SJCRH30 (cell line): ENCODE results near the gene ZDHHC1. TPM values are rescaled to one million over a fixed set of nuclear protein-coding genes. Genes with fewer than 3 reads are reported as not detected.

Experiments
- DNase-seq, 2 experiments: peaks; one replicate each; pipeline ENCODE4 v3.0.0-alpha.2; 2015 to 2020
- H3K27ac ChIP-seq: fragments of 250-450 bp; sonication (Bioruptor Pico); 2 replicates; pipeline ENCODE4 v1.5.1; 2020; ENCODE audit warnings: mild to moderate bottlenecking, moderate library complexity
- H3K27me3 ChIP-seq: fragments of 250-450 bp; sonication (Bioruptor Pico); 2 replicates; pipeline ENCODE4 v1.5.1; 2020; ENCODE audit warnings: mild to moderate bottlenecking, moderate library complexity
- H3K36me3 ChIP-seq: fragments of 250-450 bp; sonication (Bioruptor Pico); 2 replicates; pipeline ENCODE4 v1.5.1; 2020; ENCODE audit warnings: mild to moderate bottlenecking, moderate library complexity
- H3K4me1 ChIP-seq: fragments of 250-450 bp; sonication (Bioruptor Pico); 2 replicates; pipeline ENCODE4 v1.5.1; 2020; ENCODE audit warnings: mild to moderate bottlenecking, moderate library complexity
- H3K4me3 ChIP-seq: fragments of 250-450 bp; sonication (Bioruptor Pico); 2 replicates; pipeline ENCODE4 v1.5.1; 2020; ENCODE audit warnings: mild to moderate bottlenecking, moderate library complexity
- H3K9me3 ChIP-seq: fragments of 250-450 bp; sonication (Bioruptor Pico); replicated peaks from 2 replicates; pipeline ENCODE4 v1.5.1; 2020; ENCODE audit warnings: mild to moderate bottlenecking, moderate library complexity
- total RNA-seq: library from RNA; depleted of rRNA; stranded (reverse); fragments of >200 nt; shearing (Covaris generic); gene quantifications from 2 replicates; pipeline ENCODE4 v1.2.3, GENCODE V29; 2014

The ZDHHC1 gene
- total RNA-seq, 1 experiment from 2014 or later, result not detected

GRCh38 chr16:67454852-67455251 is 38.6 kb upstream of the ZDHHC1 start:
- Histone ChIP-seq H3K27me3 (no peaks in the 10 kb centered on the region), H3K9me3 (no peaks in the 10 kb centered on the region), H3K4me1 (no peaks in the 10 kb centered on the region), H3K36me3 (peaks cover 3% of the 10 kb centered on the region; the same call in 1 of the 2 replicates), H3K27ac (no peak overlapping the region), H3K4me3 (no peak overlapping the region)
- DNase-seq, result no peak

DNA sequence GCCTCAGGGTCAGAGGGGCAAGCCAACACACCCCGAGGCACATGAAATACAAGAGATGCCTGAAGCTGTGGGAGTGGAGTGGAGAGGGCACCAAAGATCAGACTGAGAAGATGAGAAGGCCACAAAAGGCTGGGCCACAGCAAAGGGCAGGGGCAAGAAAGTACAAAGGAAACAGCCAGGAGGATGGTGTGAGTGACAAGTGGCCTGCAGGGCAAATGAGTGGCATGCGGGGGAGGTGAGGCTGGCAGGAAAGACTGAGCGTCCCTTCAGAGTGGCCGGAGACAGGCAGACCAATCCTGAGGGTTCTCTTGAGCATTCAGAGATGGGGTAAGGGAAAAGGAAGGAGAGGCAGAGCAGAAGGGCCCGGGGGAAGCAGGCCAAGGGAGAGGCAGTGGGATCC is 37.8 kb upstream of the ZDHHC1 start:
- no peak for DNase-seq
- Histone ChIP-seq H3K36me3 (peaks cover 3% of the 10 kb centered on the region; the same call in 1 of the 2 replicates), H3K27ac (no peak overlapping the region), H3K27me3 (no peaks in the 10 kb centered on the region), H3K4me3 (no peak overlapping the region), H3K4me1 (peaks cover 6% of the 10 kb centered on the region), H3K9me3 (no peaks in the 10 kb centered on the region)

GRCh38 chr16:67451704-67452435 is 35.6 kb upstream of the ZDHHC1 start:
- Histone ChIP-seq H3K9me3 (no peaks in the 10 kb centered on the region), H3K27ac (no peak overlapping the region), H3K36me3 (peaks cover 3% of the 10 kb centered on the region; the same call in 1 of the 2 replicates), H3K27me3 (no peaks in the 10 kb centered on the region), H3K4me3 (no peak overlapping the region), H3K4me1 (peaks cover 16% of the 10 kb centered on the region)
- DNase-seq, result no peak

DNA sequence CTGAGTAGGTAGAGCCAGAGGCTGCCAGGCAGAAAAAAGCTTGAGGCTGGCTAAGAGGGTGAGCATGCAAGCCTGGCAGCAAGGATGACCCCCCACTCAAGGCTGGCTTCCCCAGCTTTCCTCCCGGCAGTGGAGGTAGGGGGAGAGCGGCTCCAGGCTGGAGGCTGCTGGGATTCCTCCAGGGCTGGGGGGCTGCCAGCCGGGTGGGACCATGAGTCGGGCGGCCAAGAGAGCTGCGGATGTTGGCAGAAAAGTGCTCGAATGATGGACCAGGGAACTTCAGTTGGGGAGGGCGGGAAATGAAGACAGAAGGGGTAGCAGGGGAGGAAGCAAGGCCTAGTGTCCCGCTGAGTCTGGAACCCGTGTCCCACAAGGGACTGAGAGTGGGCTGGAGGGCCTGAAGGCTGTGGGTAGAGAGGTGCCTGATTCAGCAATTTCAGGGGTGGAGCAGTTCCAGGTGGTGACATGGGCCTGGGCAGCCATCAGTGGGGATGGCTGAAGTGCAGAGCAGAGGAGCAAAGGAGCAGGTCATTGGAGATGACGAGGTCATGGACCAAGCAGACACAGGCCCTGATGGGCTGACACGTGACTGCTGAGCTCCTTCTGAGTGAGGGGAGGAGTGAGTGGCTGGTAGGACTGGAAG is 34.9 kb upstream of the ZDHHC1 start:
- H3K27ac ChIP-seq, result no peak overlapping the region
- DNase-seq, result no peak
- H3K36me3 ChIP-seq, result peaks cover 3% of the 10 kb centered on the region; the same call in 1 of the 2 replicates
- no peaks in the 10 kb centered on the region for H3K27me3 ChIP-seq
- H3K9me3 ChIP-seq, result no peaks in the 10 kb centered on the region
- peaks cover 18% of the 10 kb centered on the region for H3K4me1 ChIP-seq
- H3K4me3 ChIP-seq, result no peak overlapping the region

- Histone ChIP-seq H3K4me3 (no peak overlapping the region), H3K27me3 (no peaks in the 10 kb centered on the region), H3K9me3 (no peaks in the 10 kb centered on the region), H3K27ac (no peak overlapping the region), H3K4me1 (peaks cover 18% of the 10 kb centered on the region), H3K36me3 (peaks cover 3% of the 10 kb centered on the region; the same call in 1 of the 2 replicates)
- DNase-seq, result no peak
Observed at GRCh38 chr16:67449739-67450138, 33.5 kb upstream of the ZDHHC1 start.

GRCh38 chr16:67449336-67449735 is 33.1 kb upstream of the ZDHHC1 start:
- Histone ChIP-seq H3K27ac (no peak overlapping the region), H3K4me1 (peaks cover 18% of the 10 kb centered on the region)
- peak in 1 of 2 experiments; percentile 44 for DNase-seq

DNA sequence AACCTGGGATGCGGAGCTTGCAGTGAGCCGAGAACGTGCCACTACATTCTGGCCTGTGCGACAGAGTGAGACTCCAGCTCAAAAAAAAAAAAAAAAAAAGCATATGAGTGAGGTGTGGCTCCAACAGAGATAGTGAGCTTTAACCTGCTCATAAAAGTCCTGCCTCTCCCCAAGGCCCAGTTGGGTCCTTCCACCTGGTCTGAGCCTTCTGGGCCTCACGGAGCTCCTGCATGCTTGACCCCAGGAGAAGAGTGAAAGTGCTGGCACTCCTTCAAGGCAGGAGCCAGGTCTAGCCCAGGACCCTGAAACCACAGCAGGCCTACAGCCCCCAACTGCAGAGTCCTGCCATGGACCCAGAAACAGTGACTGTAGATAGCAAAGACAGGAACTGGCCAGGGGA is 32.3 kb upstream of the ZDHHC1 start:
- Histone ChIP-seq H3K36me3 (peaks cover 3% of the 10 kb centered on the region; the same call in 1 of the 2 replicates), H3K27ac (no peak overlapping the region), H3K9me3 (no peaks in the 10 kb centered on the region), H3K4me3 (no peak overlapping the region), H3K4me1 (peaks cover 18% of the 10 kb centered on the region), H3K27me3 (no peaks in the 10 kb centered on the region)
- DNase-seq, result no peak

More at GRCh38 chr16:67449336-67449735, 33.1 kb upstream of the ZDHHC1 start:
- H3K9me3 ChIP-seq, result no peaks in the 10 kb centered on the region
- no peaks in the 10 kb centered on the region for H3K27me3 ChIP-seq
- H3K4me3 ChIP-seq, result no peak overlapping the region
- peaks cover 3% of the 10 kb centered on the region; the same call in 1 of the 2 replicates for H3K36me3 ChIP-seq

- Histone ChIP-seq H3K4me3 (no peak overlapping the region), H3K27ac (peak overlapping the region; percentile 39), H3K9me3 (no peaks in the 10 kb centered on the region), H3K36me3 (no peaks in the 10 kb centered on the region), H3K4me1 (peaks cover 18% of the 10 kb centered on the region), H3K27me3 (no peaks in the 10 kb centered on the region)
- peak; percentile 69 to 82 for DNase-seq
Observed at GRCh38 chr16:67447508-67448076, 31.3 kb upstream of the ZDHHC1 start.

- peak overlapping the region; percentile 39 for H3K27ac ChIP-seq
Observed at GRCh38 chr16:67446968-67447507, 30.8 kb upstream of the ZDHHC1 start.

GRCh38 chr16:67445913-67446907 is 29.9 kb upstream of the ZDHHC1 start:
- no peak overlapping the region for H3K27ac ChIP-seq
- H3K9me3 ChIP-seq, result no peaks in the 10 kb centered on the region
- no peaks in the 10 kb centered on the region; the same call in 1 of the 2 replicates for H3K36me3 ChIP-seq
- no peak for DNase-seq
- H3K27me3 ChIP-seq, result no peaks in the 10 kb centered on the region
- H3K4me1 ChIP-seq, result peaks cover 27% of the 10 kb centered on the region
- no peak overlapping the region for H3K4me3 ChIP-seq

More at GRCh38 chr16:67446968-67447507, 30.8 kb upstream of the ZDHHC1 start:
- no peaks in the 10 kb centered on the region for H3K9me3 ChIP-seq
- no peaks in the 10 kb centered on the region for H3K36me3 ChIP-seq
- H3K4me3 ChIP-seq, result no peak overlapping the region
- no peaks in the 10 kb centered on the region for H3K27me3 ChIP-seq
- no peak for DNase-seq
- H3K4me1 ChIP-seq, result peaks cover 19% of the 10 kb centered on the region

DNA sequence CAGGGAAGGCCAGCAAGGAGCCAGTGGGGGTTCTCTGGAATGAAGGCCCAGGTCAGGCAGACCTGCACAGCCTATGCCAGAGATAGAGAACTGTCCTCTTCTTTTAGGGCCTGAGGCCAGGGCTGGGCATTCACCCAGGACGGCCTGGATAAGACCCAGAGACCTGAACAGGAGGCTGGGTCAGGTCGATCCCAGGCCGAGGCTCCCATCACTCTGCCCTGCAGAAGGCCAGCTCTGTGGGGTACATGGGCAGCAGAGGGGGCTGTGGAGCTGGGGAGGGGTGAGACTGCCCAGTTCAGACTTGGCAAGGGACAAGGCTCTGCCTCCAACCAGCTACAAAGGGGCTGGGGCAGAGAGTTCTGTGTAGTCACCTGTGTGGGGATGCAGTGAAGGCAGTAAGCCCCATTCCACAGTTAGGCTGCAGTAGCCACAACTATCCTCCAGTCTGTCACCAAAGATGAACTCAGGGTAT is 29.2 kb upstream of the ZDHHC1 start:
- H3K27ac ChIP-seq, result no peak overlapping the region
- H3K4me3 ChIP-seq, result no peak overlapping the region
- H3K36me3 ChIP-seq, result no peaks in the 10 kb centered on the region; the same call in 1 of the 2 replicates
- H3K4me1 ChIP-seq, result peaks cover 27% of the 10 kb centered on the region
- DNase-seq, result no peak
- H3K9me3 ChIP-seq, result no peaks in the 10 kb centered on the region
- no peaks in the 10 kb centered on the region for H3K27me3 ChIP-seq

GRCh38 chr16:67445126-67445426 is 28.8 kb upstream of the ZDHHC1 start:
- H3K27me3 ChIP-seq, result no peaks in the 10 kb centered on the region
- no peak for DNase-seq
- peaks cover 27% of the 10 kb centered on the region for H3K4me1 ChIP-seq
- H3K4me3 ChIP-seq, result no peak overlapping the region
- no peak overlapping the region for H3K27ac ChIP-seq
- no peaks in the 10 kb centered on the region; the same call in 1 of the 2 replicates for H3K36me3 ChIP-seq
- no peaks in the 10 kb centered on the region for H3K9me3 ChIP-seq

GRCh38 chr16:67444259-67445125 is 28.2 kb upstream of the ZDHHC1 start:
- H3K27me3 ChIP-seq, result no peaks in the 10 kb centered on the region
- no peaks in the 10 kb centered on the region for H3K9me3 ChIP-seq
- H3K4me3 ChIP-seq, result no peak overlapping the region
- H3K27ac ChIP-seq, result no peak overlapping the region
- H3K4me1 ChIP-seq, result peaks cover 25% of the 10 kb centered on the region
- no peak for DNase-seq
- H3K36me3 ChIP-seq, result no peaks in the 10 kb centered on the region; the same call in 1 of the 2 replicates
